HepG2 (cell line): ENCODE results near the gene ADCY9. TPM values are rescaled to one million over a fixed set of nuclear protein-coding genes. Genes with fewer than 3 reads are reported as not detected.

ENCODE experiments used
- AGO1 ChIP-seq: fragments of 200-400 bp; formaldehyde crosslinking; IDR thresholded peaks from 2 replicates; pipeline ENCODE4 v1.6.1; 2017; ENCODE audit warnings: mild to moderate bottlenecking, low read depth, low read length, moderate library complexity; ENCODE audit not compliant: poor library complexity, severe bottlenecking
- CCDC6 ChIP-seq: sonication (generic); formaldehyde crosslinking; IDR thresholded peaks from 2 replicates; pipeline ENCODE4 v1.8.1; 2022; ENCODE audit warnings: mild to moderate bottlenecking, missing genetic modification reagents, moderate library complexity
- ELF3 ChIP-seq: IDR thresholded peaks from 2 replicates; pipeline ENCODE4 v1.6.1; 2016; ENCODE audit warnings: missing genetic modification reagents, missing compliant biosample characterization
- IRF1 ChIP-seq: sonication (generic); formaldehyde crosslinking; IDR thresholded peaks from 2 replicates; pipeline ENCODE4 v1.4.0; 2020; ENCODE audit warnings: low read depth, mild to moderate bottlenecking, missing genetic modification reagents
- KMT2A ChIP-seq: sonication (generic); formaldehyde crosslinking; IDR thresholded peaks from 2 replicates; pipeline ENCODE4 v1.4.0; 2020; ENCODE audit warnings: missing genetic modification reagents
- MAX ChIP-seq: IDR thresholded peaks from 2 replicates; pipeline ENCODE4 v1.6.1; 2012; ENCODE audit warnings: inconsistent platforms
- MEIS2 ChIP-seq: sonication (generic); formaldehyde crosslinking; IDR thresholded peaks from 2 replicates; pipeline ENCODE4 v1.9.0; 2021; ENCODE audit warnings: mild to moderate bottlenecking, missing genetic modification reagents
- POGK ChIP-seq: sonication (generic); formaldehyde crosslinking; conservative IDR thresholded peaks from 2 replicates; pipeline ENCODE4 v1.8.0; 2022; ENCODE audit warnings: mild to moderate bottlenecking, moderate library complexity, missing genetic modification reagents
- RBM22 ChIP-seq: fragments of 200-400 bp; formaldehyde crosslinking; optimal IDR thresholded peaks from 2 replicates; pipeline ENCODE3; 2017; ENCODE audit warnings: mild to moderate bottlenecking, low read length, moderate library complexity
- SOX6 ChIP-seq, 2 experiments: fragments of 450-650 bp in 1 of 2; sonication (generic) in 1 of 2; formaldehyde crosslinking in 1 of 2; IDR thresholded peaks; 2 replicates each; pipeline versions ENCODE4 v1.4.0 to v1.6.1; 2017 to 2020; ENCODE audit warnings: antibody characterized with exemption in 1 of 2, mild to moderate bottlenecking in 1 of 2, missing genetic modification reagents in 1 of 2
- TBX3 ChIP-seq: fragments of 450-650 bp; IDR thresholded peaks from 2 replicates; pipeline ENCODE4 v1.6.1; 2017; ENCODE audit warnings: antibody characterized with exemption, mild to moderate bottlenecking, inconsistent platforms, borderline replicate concordance
- ZBTB4 ChIP-seq: sonication (generic); formaldehyde crosslinking; IDR thresholded peaks from 2 replicates; pipeline ENCODE4 v1.4.0; 2020; ENCODE audit warnings: missing genetic modification reagents, mild to moderate bottlenecking, borderline replicate concordance
- ZNF556 ChIP-seq: sonication (generic); formaldehyde crosslinking; IDR thresholded peaks from 2 replicates; pipeline ENCODE4 v1.4.0; 2020; ENCODE audit warnings: mild to moderate bottlenecking, missing genetic modification reagents, borderline replicate concordance
- ZNF605 ChIP-seq: sonication (generic); formaldehyde crosslinking; IDR thresholded peaks from 2 replicates; pipeline ENCODE4 v1.8.0; 2022; ENCODE audit warnings: mild to moderate bottlenecking, missing genetic modification reagents
- ZNF607 ChIP-seq: sonication (generic); formaldehyde crosslinking; IDR thresholded peaks from 2 replicates; pipeline ENCODE4 v1.5.1; 2020; ENCODE audit warnings: missing genetic modification reagents, mild to moderate bottlenecking, borderline replicate concordance
- ZNF691 ChIP-seq: sonication (generic); formaldehyde crosslinking; IDR thresholded peaks from 2 replicates; pipeline ENCODE4 v1.4.0; 2020; ENCODE audit warnings: missing genetic modification reagents, low read depth, mild to moderate bottlenecking, borderline replicate concordance
- ZNF768 ChIP-seq: sonication (generic); formaldehyde crosslinking; IDR thresholded peaks from 2 replicates; pipeline ENCODE4 v1.4.0; 2020; ENCODE audit warnings: missing genetic modification reagents
- ZNF780A ChIP-seq: sonication (generic); formaldehyde crosslinking; IDR thresholded peaks from 2 replicates; pipeline ENCODE4 v1.8.0; 2022; ENCODE audit warnings: mild to moderate bottlenecking, missing genetic modification reagents, moderate library complexity
- ZNF839 ChIP-seq: sonication (generic); formaldehyde crosslinking; IDR thresholded peaks from 2 replicates; pipeline ENCODE4 v1.4.0; 2020; ENCODE audit warnings: missing genetic modification reagents, mild to moderate bottlenecking, borderline replicate concordance
- polyA plus RNA-seq, 8 experiments: library from polyadenylated mRNA; depleted of rRNA in 3 of 8; stranded (reverse) in 7 of 8; unstranded in 1 of 8; fragments of >200 nt; fragmentation: Illumina TruSeq in 4 of 8; extraction: Trizol in 4 of 8; gene quantifications; 2 replicates each; pipeline versions ENCODE4 v1.2.1 to v1.2.3, GENCODE V29; 2011 to 2016; ENCODE audit warnings: low read depth in 4 of 8, missing spikeins in 1 of 8, mixed read lengths in 1 of 8; ENCODE audit not compliant: insufficient read depth in 1 of 8
- total RNA-seq, 5 experiments: library from RNA; depleted of rRNA; stranded (reverse); fragments of >200 nt; fragmentation: Illumina TruSeq; extraction: Trizol; gene quantifications; 2 replicates each; pipeline ENCODE4 v1.2.3, GENCODE V29; 2016; ENCODE audit warnings: low read depth in 1 of 5

ADCY9 gene
- total and polyA plus RNA-seq, 2 of the 13 experiments (the other 11 are each of a cell fraction or from before 2014, with no cell fraction given), result 11.2 to 13.9 TPM

- TF ChIP-seq SOX6 (IDR thresholded peaks at IDR 0.05) (no peak), SOX6 (CRISPR knock-in tag; IDR thresholded peaks at IDR 0.05) (peak; percentile 63), ZNF780A (CRISPR knock-in tag) (no peak), ZNF607 (CRISPR knock-in tag) (0 out of 2 replicates have a peak, but pooled peaks have one; percentile 47), RBM22 (no peak), ZNF605 (CRISPR knock-in tag) (0 out of 2 replicates have a peak, but pooled peaks have one; percentile 28), POGK (no peak), ZNF691 (CRISPR knock-in tag) (peak; percentile 62; the same call in 1 of the 2 replicates), AGO1 (no peak), ELF3 (CRISPR knock-in tag) (no peak), KMT2A (CRISPR knock-in tag) (no peak), ZNF556 (CRISPR knock-in tag) (no peak), MAX (peak; percentile 47), ZNF768 (CRISPR knock-in tag) (no peak), MEIS2 (CRISPR knock-in tag) (no peak), TBX3 (no peak), ZNF839 (CRISPR knock-in tag) (no peak), IRF1 (no peak), CCDC6 (no peak), ZBTB4 (CRISPR knock-in tag) (no peak)
These were observed 100.8 kb downstream of the ADCY9 start (continued) for GRCh38 chr16:4015275-4016004.
